22Rv1 (cell line): ENCODE results near the gene SLC1A7.

Experiments used
- ZFX ChIP-seq: fragments of 450-650 bp; IDR thresholded peaks from 2 replicates; pipeline ENCODE4 v1.6.1; 2017; ENCODE audit warnings: antibody characterized with exemption, borderline replicate concordance
- TF ChIP-seq, protein P1 (sequence below): fragments of 450-650 bp; IDR thresholded peaks from 2 replicates; pipeline ENCODE4 v1.5.1; 2017; ENCODE audit warnings: mild to moderate bottlenecking

DNA sequence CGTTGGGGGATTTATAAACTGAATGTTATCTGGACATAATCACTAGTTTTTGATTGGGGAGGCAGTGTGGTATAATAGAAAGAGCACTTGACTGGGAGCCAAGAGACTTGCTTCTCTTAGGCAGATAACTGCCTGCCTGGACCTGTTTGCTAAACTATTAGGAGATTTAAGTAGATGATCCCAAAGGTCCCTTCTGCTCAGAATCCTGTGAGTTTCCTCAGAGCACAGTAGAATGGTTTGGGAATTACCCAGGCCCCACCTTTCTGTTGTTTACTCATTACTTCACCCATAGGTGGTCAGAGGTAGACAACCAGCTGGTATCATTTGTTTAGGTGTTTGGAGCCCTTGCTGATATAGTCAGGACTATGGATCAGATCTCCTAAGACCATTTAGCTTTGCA is 90.8 kb downstream of the SLC1A7 start:
- TF ChIP-seq, protein P1, sequence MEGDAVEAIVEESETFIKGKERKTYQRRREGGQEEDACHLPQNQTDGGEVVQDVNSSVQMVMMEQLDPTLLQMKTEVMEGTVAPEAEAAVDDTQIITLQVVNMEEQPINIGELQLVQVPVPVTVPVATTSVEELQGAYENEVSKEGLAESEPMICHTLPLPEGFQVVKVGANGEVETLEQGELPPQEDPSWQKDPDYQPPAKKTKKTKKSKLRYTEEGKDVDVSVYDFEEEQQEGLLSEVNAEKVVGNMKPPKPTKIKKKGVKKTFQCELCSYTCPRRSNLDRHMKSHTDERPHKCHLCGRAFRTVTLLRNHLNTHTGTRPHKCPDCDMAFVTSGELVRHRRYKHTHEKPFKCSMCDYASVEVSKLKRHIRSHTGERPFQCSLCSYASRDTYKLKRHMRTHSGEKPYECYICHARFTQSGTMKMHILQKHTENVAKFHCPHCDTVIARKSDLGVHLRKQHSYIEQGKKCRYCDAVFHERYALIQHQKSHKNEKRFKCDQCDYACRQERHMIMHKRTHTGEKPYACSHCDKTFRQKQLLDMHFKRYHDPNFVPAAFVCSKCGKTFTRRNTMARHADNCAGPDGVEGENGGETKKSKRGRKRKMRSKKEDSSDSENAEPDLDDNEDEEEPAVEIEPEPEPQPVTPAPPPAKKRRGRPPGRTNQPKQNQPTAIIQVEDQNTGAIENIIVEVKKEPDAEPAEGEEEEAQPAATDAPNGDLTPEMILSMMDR = no peak
- TF ChIP-seq ZFX = no peak
